Stimulated activated naive B cell treated with anti-CD40 and anti-IgM and Interleukin-4, amounts not matched to agents 10 μg/mL and 1 μg/mL and 100 μg/mL, for 72 hours (primary cell): ENCODE results near the gene DRICH1.
"Not testable (repeated sequence)": the region's sequence is repeated elsewhere in the genome, so short reads cannot be mapped to it uniquely, and the experiment has no call there.

ENCODE experiments used
- ATAC-seq, 2 donors: fragments of 150-1000 bp; cut with Tn5 transposase; replicated peaks; 2 replicates each; pipeline ENCODE4 v1.10.0; 2021; ENCODE audit warnings: moderate library complexity in 1 of 2
- DNase-seq: peaks from one replicate; pipeline ENCODE4 v3.0.0; 2021
- H3K27ac Mint-ChIP-seq: one replicate; pipeline ENCODE4 v1.8.0; 2022; ENCODE audit warnings: mild to moderate bottlenecking, mixed read lengths
- H3K27me3 Mint-ChIP-seq, 2 donors: one replicate each; pipeline ENCODE4 v1.8.0; 2022; ENCODE audit warnings: mixed read lengths in 2 of 2
- H3K36me3 Mint-ChIP-seq, 2 donors: one replicate each; pipeline ENCODE4 v1.8.0; 2022; ENCODE audit warnings: mixed read lengths in 2 of 2, mild to moderate bottlenecking in 1 of 2
- H3K4me1 Mint-ChIP-seq, 2 donors: one replicate each; pipeline ENCODE4 v1.8.0; 2022; ENCODE audit warnings: mixed read lengths in 2 of 2, mild to moderate bottlenecking in 1 of 2
- H3K4me3 Mint-ChIP-seq, 2 donors: one replicate each; pipeline ENCODE4 v1.8.0; 2022; ENCODE audit warnings: mild to moderate bottlenecking in 2 of 2, mixed read lengths in 2 of 2, moderate library complexity in 1 of 2
- H3K9me3 Mint-ChIP-seq, 2 donors: one replicate each; pipeline ENCODE4 v1.8.0; 2022; ENCODE audit warnings: mixed read lengths in 2 of 2, mild to moderate bottlenecking in 1 of 2

DRICH1 gene

GRCh38 chr22:23574371-23574811 lies 57.7 kb downstream of the DRICH1 start:
- Mint-ChIP-seq H3K27ac (no peak overlapping the region), H3K4me1 (peaks cover 14 to 21% of the 10 kb centered on the region in 2 donors), H3K27me3 (peaks cover 19% of the 10 kb centered on the region in 2 donors), H3K36me3 (no peaks in the 10 kb centered on the region), H3K4me3 (no peak overlapping the region), H3K9me3 (peaks cover 0 to 2% of the 10 kb centered on the region in 2 donors)
- no peak for DNase-seq
- peak in 1 of 2 donors; percentile 10 for ATAC-seq

GRCh38 chr22:23573701-23574235 lies 58.4 kb downstream of the DRICH1 start:
- Mint-ChIP-seq H3K4me1 (peaks cover 11 to 15% of the 10 kb centered on the region in 2 donors), H3K27me3 (peaks cover 14 to 18% of the 10 kb centered on the region in 2 donors)
- not testable (repeated sequence) for H3K27ac Mint-ChIP-seq, H3K36me3 Mint-ChIP-seq, ATAC-seq, DNase-seq, H3K4me3 Mint-ChIP-seq, H3K9me3 Mint-ChIP-seq

DNA sequence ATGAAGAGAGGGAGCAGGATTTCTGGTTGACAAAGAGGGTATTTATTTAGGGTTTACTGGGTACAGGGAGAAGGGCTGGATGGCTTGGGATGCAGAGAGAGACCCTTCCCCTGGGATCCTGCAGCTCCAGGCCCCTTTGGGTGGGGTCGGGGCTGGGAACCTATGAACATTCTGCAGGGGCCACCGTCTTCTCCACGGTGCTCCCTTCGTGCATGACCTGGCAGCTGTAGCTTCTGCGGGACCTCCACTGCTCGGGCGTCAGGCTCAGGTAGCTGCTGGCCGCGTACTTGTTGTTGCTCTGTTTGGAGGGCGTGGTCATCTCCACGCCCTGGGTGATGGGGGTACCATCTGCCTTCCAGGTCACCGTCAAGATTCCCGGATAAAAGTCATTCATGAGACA lies 59.0 kb downstream of the DRICH1 start:
- H3K27me3 Mint-ChIP-seq = peaks cover 7 to 17% of the 10 kb centered on the region in 2 donors
- ATAC-seq, H3K36me3 Mint-ChIP-seq, H3K4me1 Mint-ChIP-seq, H3K9me3 Mint-ChIP-seq, DNase-seq, H3K4me3 Mint-ChIP-seq, H3K27ac Mint-ChIP-seq: not testable (repeated sequence)

- ATAC-seq = no peak
- peaks cover 0 to 2% of the 10 kb centered on the region in 2 donors for H3K9me3 Mint-ChIP-seq
- H3K4me3 Mint-ChIP-seq = no peak overlapping the region
- H3K27me3 Mint-ChIP-seq = peaks cover 13 to 17% of the 10 kb centered on the region in 2 donors
- peaks cover 1 to 7% of the 10 kb centered on the region in 2 donors for H3K4me1 Mint-ChIP-seq
- no peak overlapping the region for H3K27ac Mint-ChIP-seq
- H3K36me3 Mint-ChIP-seq = no peaks in the 10 kb centered on the region
- no peak for DNase-seq
Measured at GRCh38 chr22:23571486-23571885, 60.6 kb downstream of the DRICH1 start.

DNA sequence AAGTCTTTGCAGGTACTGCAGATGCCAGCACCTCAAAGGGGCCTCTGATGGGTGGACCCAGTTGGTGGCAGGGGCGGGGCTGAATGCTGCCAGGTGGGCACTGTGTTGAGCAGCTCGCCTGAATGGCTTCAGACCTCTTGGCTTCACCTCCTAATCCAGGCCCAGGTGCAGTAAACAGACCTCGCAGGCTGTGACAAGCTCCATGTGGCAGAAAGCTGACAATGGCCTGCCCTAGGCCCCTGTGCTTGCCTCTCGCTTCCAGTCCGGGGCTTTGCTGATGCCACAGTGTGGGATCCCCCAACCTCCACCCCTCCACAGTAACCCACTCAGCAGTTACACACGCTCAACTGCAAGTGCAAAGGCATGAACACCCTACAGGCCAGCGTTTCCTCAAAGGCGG lies 61.4 kb downstream of the DRICH1 start:
- H3K27ac Mint-ChIP-seq = no peak overlapping the region
- ATAC-seq (no peak), DNase-seq (no peak)
- H3K4me3 Mint-ChIP-seq = no peak overlapping the region
- no peaks in the 10 kb centered on the region for H3K36me3 Mint-ChIP-seq
- H3K27me3 Mint-ChIP-seq = peaks cover 17 to 19% of the 10 kb centered on the region in 2 donors
- peaks cover 4 to 9% of the 10 kb centered on the region in 2 donors for H3K4me1 Mint-ChIP-seq
- H3K9me3 Mint-ChIP-seq = peaks cover 0 to 2% of the 10 kb centered on the region in 2 donors

DNA sequence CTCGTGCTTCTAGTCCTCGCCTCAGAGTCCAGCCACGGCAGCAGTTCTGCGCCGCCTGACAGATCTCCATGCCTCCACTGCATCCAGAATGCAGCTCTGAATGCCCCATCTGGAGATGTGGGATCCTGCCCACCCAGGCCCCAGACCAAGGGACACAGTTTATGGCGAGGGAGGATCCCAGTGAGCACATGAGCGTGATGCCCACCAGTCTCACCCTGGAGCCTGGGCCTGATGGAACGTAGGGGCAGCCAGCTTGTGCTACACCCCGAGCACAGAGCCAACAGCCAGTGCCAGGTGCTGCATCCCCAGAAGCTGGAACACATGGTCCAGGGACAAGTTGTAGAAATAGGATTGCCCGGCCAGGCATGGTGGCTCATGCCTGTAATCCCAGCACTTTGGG lies 62.4 kb downstream of the DRICH1 start:
- Mint-ChIP-seq H3K27ac (no peak overlapping the region), H3K4me1 (peaks cover 10 to 12% of the 10 kb centered on the region in 2 donors), H3K36me3 (no peaks in the 10 kb centered on the region), H3K9me3 (peaks cover 0 to 2% of the 10 kb centered on the region in 2 donors), H3K4me3 (no peak overlapping the region), H3K27me3 (peaks cover 22 to 28% of the 10 kb centered on the region in 2 donors)
- DNase-seq = no peak
- ATAC-seq = no peak

GRCh38 chr22:23569291-23569690 lies 62.8 kb downstream of the DRICH1 start:
- H3K4me1 Mint-ChIP-seq = peaks cover 10 to 12% of the 10 kb centered on the region in 2 donors
- DNase-seq (no peak), ATAC-seq (no peak)
- peaks cover 26 to 32% of the 10 kb centered on the region in 2 donors for H3K27me3 Mint-ChIP-seq
- no peak overlapping the region for H3K27ac Mint-ChIP-seq
- peaks cover 0 to 2% of the 10 kb centered on the region in 2 donors for H3K9me3 Mint-ChIP-seq
- H3K36me3 Mint-ChIP-seq = no peaks in the 10 kb centered on the region
- no peak overlapping the region for H3K4me3 Mint-ChIP-seq

DNA sequence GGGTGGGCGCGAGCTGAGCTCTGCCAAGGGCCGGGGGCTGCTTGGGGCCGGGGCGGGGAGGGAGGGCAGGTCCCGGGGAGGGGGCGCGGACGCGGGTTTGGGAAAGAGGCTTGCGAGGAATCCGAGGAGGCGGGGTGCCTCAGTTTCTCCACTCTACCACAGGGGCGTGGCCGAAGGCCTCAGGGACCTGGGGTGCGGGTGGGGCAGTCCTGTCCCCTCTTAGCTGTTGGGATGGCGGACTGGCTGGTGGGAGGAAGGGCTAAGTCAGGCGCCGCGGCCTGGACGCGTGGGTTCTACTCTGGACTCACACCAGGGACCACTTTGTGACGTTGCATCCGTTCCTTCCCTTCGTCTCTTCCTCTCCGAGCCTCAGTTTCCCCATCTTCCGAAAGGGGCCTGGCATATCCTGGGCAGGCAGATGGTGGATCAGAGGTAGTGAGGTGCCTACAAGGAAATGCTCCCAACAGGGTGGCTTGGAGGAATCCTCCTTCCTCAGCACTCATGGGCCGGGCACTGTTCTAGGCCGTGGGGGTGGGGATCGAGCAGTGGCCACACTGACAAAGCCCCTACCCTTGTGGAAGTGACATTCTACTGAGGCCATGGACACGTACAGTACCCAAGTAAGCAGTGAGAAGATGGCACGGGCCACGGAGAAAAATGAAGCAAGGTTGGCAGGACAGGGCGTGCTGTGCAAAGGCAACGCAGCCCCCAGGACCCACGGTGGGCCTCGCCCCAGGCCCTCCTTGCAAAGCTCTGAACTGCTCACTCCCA lies 65.2 kb downstream of the DRICH1 start:
- no peak overlapping the region for H3K27ac Mint-ChIP-seq
- no peak for ATAC-seq
- DNase-seq = no peak
- peaks cover 32 to 34% of the 10 kb centered on the region in 2 donors for H3K27me3 Mint-ChIP-seq
- peaks cover 10 to 12% of the 10 kb centered on the region in 2 donors for H3K4me1 Mint-ChIP-seq
- peak overlapping the region; percentile 74 to 78 for H3K4me3 Mint-ChIP-seq
- no peaks in the 10 kb centered on the region for H3K36me3 Mint-ChIP-seq
- peaks cover 0 to under 1% of the 10 kb centered on the region in 2 donors for H3K9me3 Mint-ChIP-seq

DNA sequence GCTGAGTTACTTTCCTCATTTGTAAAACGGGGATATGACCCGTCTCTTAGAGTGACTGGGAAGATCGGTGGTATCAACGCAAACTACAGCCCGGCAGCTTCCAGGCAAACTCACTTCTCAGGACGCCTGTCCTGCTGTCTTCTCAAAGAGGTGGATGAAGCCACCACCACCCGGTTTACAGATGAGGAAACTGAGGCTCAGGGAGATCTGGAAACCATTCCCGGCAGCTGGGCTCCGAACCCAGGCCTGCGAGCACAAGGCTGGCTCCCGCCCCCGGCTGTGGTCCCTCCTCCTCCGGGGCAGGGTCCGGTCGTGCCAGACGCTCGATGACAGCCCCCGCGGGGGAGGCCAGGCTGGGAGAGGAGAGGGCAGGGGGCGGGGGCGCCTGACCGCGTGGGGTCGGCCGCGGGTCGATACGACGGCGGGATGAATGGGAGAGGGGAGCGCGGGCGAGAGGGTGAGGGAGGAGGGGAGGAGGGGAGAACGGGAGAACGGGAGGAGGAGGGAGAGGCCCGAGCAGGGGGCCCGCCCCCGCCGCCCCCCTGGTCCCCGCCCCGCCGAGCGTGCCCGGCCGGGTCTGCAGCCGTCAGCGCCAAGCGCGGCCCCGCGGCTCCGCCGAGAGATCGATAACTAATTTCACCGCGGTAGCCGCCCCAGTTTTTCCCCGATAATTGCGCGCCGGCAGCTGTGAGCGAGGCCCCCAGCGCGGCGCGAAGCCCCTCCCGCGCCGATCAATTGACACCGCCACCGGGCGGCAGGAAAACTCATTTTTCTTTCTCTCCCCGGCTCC lies 66.0 kb downstream of the DRICH1 start:
- H3K27ac Mint-ChIP-seq = peak overlapping the region; percentile 49
- no peaks in the 10 kb centered on the region for H3K9me3 Mint-ChIP-seq
- H3K36me3 Mint-ChIP-seq = no peaks in the 10 kb centered on the region
- peak overlapping the region; percentile 83 to 87 for H3K4me3 Mint-ChIP-seq
- DNase-seq = no peak
- peak; percentile 30 to 43 for ATAC-seq
- H3K4me1 Mint-ChIP-seq = peaks cover 10 to 12% of the 10 kb centered on the region in 2 donors
- H3K27me3 Mint-ChIP-seq = peaks cover 32 to 34% of the 10 kb centered on the region in 2 donors

DNA sequence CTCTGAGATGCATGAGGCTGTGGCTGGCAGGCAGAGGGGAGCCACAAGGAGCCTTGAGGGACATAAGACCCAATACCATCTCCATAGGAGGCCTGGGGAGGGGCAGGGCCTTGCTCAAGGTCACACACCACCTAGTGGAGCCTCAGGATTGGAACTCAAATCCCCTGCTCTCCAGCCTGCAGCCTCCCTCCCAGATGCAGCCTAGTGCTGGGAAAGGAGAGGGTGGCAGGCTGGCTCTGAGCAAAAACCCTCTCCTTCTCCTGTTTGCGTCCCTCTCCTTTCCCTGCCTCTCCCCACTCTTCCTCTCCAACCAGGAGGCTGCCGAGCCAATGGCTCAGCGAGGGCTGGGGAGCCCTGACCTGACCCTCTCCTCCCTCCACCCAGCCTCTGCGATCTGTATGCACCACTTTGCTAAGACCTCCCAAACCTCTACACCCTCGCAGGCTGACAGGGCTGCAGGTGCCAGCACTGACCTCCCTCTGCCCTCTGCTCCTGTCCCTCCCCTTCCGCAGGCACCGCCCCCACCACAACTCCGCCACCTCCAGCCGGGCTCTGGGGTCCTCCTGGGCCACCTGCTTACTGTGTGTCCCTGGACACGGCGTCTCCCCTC lies 66.7 kb downstream of the DRICH1 start:
- H3K27ac Mint-ChIP-seq = peak overlapping the region; percentile 49
- H3K4me3 Mint-ChIP-seq = peak overlapping the region; percentile 83 to 87
- ATAC-seq (peak; percentile 65 to 82), DNase-seq (no peak)
- H3K9me3 Mint-ChIP-seq = no peaks in the 10 kb centered on the region
- H3K27me3 Mint-ChIP-seq = peaks cover 32 to 34% of the 10 kb centered on the region in 2 donors
- H3K36me3 Mint-ChIP-seq = no peaks in the 10 kb centered on the region
- peaks cover 10 to 12% of the 10 kb centered on the region in 2 donors for H3K4me1 Mint-ChIP-seq

DNA sequence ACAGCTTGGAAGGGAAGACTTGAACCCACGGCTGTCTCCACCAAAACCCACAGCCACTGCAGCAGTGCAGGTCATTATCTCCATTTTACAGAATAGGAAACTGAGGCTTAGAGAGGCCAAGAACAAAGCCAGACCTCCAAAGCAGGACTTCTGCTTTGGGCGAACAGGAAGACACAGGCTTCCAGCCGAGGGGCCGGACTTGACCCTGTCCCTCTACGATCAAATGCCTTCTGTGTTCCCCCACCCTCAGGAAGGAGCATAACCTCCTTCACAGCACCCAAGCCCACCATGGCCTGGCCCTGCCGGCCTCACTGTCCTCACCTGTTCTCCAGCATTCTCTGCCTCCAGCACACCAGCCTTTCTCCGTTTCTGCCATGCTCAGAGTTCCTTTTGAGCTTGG lies 67.8 kb downstream of the DRICH1 start:
- no peak for ATAC-seq
- Mint-ChIP-seq H3K4me3 (no peak overlapping the region), H3K27ac (no peak overlapping the region), H3K9me3 (no peaks in the 10 kb centered on the region), H3K36me3 (no peaks in the 10 kb centered on the region), H3K4me1 (peaks cover 10 to 12% of the 10 kb centered on the region in 2 donors), H3K27me3 (peaks cover 32 to 34% of the 10 kb centered on the region in 2 donors)
- no peak for DNase-seq

- DNase-seq (no peak), ATAC-seq (no peak)
- Mint-ChIP-seq H3K9me3 (no peaks in the 10 kb centered on the region), H3K4me3 (no peak overlapping the region), H3K27me3 (peaks cover 28 to 34% of the 10 kb centered on the region in 2 donors), H3K4me1 (peaks cover 10 to 12% of the 10 kb centered on the region in 2 donors), H3K27ac (no peak overlapping the region), H3K36me3 (no peaks in the 10 kb centered on the region)
Measured at GRCh38 chr22:23563111-23563510, 69.0 kb downstream of the DRICH1 start.

GRCh38 chr22:23562186-23562585 lies 69.9 kb downstream of the DRICH1 start:
- H3K4me1 Mint-ChIP-seq = peaks cover 8 to 10% of the 10 kb centered on the region in 2 donors
- no peak overlapping the region for H3K27ac Mint-ChIP-seq
- DNase-seq (no peak), ATAC-seq (no peak)
- no peak overlapping the region for H3K4me3 Mint-ChIP-seq
- no peaks in the 10 kb centered on the region for H3K9me3 Mint-ChIP-seq
- no peaks in the 10 kb centered on the region for H3K36me3 Mint-ChIP-seq
- peaks cover 23 to 27% of the 10 kb centered on the region in 2 donors for H3K27me3 Mint-ChIP-seq

DNA sequence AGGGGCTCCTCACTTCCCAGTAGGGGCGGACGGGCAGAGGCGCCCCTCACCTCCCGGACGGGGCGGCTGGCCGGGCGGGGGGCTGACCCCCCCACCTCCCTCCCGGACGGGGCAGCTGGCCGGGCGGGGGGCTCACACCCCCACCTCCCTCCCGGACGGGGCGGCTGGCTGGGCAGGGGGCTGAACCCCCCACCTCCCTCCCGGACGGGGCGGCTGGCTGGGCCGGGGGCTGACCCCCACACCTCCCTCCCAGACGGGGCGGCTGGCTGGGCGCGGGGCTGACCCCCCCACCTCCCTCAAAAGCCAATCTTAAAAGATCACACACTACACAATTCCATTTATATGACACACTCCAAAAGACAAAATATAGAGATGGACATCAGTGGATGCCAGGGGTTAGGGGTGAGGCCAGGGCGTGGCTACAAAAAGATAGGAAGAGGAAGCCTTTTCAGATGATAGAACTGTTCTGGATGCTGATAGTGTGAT lies 71.1 kb downstream of the DRICH1 start:
- H3K27me3 Mint-ChIP-seq = peaks cover 23% of the 10 kb centered on the region in 2 donors
- H3K4me3 Mint-ChIP-seq, DNase-seq, H3K4me1 Mint-ChIP-seq, H3K36me3 Mint-ChIP-seq, H3K9me3 Mint-ChIP-seq, ATAC-seq, H3K27ac Mint-ChIP-seq: not testable (repeated sequence)
